ENCODE results near the gene ITGA5. TPM values are rescaled to one million over a fixed set of nuclear protein-coding genes. Genes with fewer than 3 reads are reported as not detected.

ITGA5 gene
- total and polyA plus RNA-seq, 9 of the 15 experiments (the other 6 are each of a cell fraction or from before 2014, with no cell fraction given): 9.1 to 82.1 (median 47.4) TPM

DNA sequence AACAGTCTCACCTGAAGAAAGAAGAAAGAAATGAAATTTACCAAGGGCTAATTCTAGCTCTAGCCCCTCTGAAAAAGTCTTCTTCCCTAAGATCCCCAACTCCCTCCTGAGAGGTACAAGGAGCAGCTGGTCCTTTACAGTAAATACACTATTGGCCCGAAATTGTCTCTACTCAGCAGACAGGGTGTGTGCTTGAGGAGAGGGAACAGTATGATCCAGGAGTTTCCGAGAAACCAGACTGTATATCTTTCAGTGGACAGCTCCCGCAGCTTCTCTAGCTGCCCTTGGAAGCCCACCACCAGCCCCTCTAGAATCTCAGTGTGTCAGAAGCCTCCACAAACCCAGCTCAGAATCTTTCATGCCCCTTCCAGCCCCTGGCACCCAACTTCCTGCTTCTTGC lies 62.8 kb downstream of the ITGA5 start:
- H4K20me1 ChIP-seq (replicated peaks; ENCODE audit: control insufficient read depth, insufficient read depth, low read length): no peaks in the 10 kb centered on the region
- ATAC-seq (no peak), FAIRE-seq (no peak), DNase-seq (ENCODE audit: extremely low read depth in 1 of 4, low spot score in 3 of 4) (peak in 2 of 4 experiments; percentile 20 to 46)
- H3K9me3 ChIP-seq (replicated peaks; ENCODE audit: control insufficient read depth, insufficient read depth, low read depth, low read length): no peaks in the 10 kb centered on the region
- H3K4me3 ChIP-seq: no peak overlapping the region
- H3K9me1 ChIP-seq (ENCODE audit: control insufficient read depth, insufficient read depth, low read length): no peaks in the 10 kb centered on the region
- peak overlapping the region; percentile 30 to 61; a peak in 2 of 4 replicates for H3K9ac ChIP-seq (ENCODE audit: insufficient read depth in 1 of 2, low read depth in 2 of 2, low read length in 2 of 2)
- H3K27ac ChIP-seq (ENCODE audit: extremely low read depth, low read depth, low read length): peak overlapping the region; percentile 60
- H3K27me3 ChIP-seq (ENCODE audit: control insufficient read depth in 2 of 2, insufficient read depth in 2 of 2, low read length in 2 of 2): no peaks in the 10 kb centered on the region
- intact Hi-C loops (cut with micrococcal nuclease) (no loop called here), in situ Hi-C loops (cut with MboI) (no loop called here)
- H3K4me1 ChIP-seq (replicated peaks in 1 of 2; ENCODE audit: control insufficient read depth in 2 of 2, insufficient read depth in 2 of 2, low read length in 2 of 2): peaks cover 58 to 69% of the 10 kb centered on the region in 2 experiments
- peaks cover 26% of the 10 kb centered on the region; the same call in 2 of the 3 replicates for H3K79me2 ChIP-seq (ENCODE audit: control insufficient read depth, insufficient read depth, low read length)
- H2AFZ ChIP-seq (ENCODE audit: low read depth, low read length): peak overlapping the region; percentile 25; the same call in 1 of the 2 replicates
- no TSS peak for BruUV-seq (replicated peaks)
- CTCF ChIA-PET (ENCODE audit: low intra/inter-chr PET ratio): no interaction called here
- peak overlapping the region; percentile 99; the same call in 1 of the 2 replicates for H3K4me2 ChIP-seq (ENCODE audit: insufficient read depth, low read length)
- H3K36me3 ChIP-seq (ENCODE audit: control insufficient read depth, insufficient read depth, low read length): peaks cover 13% of the 10 kb centered on the region; the same call in 2 of the 3 replicates
- POLR2A ChIA-PET: interaction anchor here (0.6 to 5.8 kb wide), 11 partner anchors 13 to 133 kb away, joined by 3 to 57 read pairs (median 4); partner anchors contain the start of genes HNRNPA1 and NFE2
- 3% methylated on average over 3 of the region's 3 CpGs for WGBS (ENCODE audit: insufficient coverage, low coverage, missing lambda C conversion rate)
- peak; percentile 64 for TF ChIP-seq MEIS2 (IDR thresholded peaks at IDR 0.05; ENCODE audit: partially characterized antibody)
- peak; percentile 39; the same call in 1 of the 2 replicates for TF ChIP-seq ZBTB7A (IDR thresholded peaks at IDR 0.05; ENCODE audit: borderline replicate concordance, control insufficient read depth, low read depth, low read length)
- TF ChIP-seq, protein P1, sequence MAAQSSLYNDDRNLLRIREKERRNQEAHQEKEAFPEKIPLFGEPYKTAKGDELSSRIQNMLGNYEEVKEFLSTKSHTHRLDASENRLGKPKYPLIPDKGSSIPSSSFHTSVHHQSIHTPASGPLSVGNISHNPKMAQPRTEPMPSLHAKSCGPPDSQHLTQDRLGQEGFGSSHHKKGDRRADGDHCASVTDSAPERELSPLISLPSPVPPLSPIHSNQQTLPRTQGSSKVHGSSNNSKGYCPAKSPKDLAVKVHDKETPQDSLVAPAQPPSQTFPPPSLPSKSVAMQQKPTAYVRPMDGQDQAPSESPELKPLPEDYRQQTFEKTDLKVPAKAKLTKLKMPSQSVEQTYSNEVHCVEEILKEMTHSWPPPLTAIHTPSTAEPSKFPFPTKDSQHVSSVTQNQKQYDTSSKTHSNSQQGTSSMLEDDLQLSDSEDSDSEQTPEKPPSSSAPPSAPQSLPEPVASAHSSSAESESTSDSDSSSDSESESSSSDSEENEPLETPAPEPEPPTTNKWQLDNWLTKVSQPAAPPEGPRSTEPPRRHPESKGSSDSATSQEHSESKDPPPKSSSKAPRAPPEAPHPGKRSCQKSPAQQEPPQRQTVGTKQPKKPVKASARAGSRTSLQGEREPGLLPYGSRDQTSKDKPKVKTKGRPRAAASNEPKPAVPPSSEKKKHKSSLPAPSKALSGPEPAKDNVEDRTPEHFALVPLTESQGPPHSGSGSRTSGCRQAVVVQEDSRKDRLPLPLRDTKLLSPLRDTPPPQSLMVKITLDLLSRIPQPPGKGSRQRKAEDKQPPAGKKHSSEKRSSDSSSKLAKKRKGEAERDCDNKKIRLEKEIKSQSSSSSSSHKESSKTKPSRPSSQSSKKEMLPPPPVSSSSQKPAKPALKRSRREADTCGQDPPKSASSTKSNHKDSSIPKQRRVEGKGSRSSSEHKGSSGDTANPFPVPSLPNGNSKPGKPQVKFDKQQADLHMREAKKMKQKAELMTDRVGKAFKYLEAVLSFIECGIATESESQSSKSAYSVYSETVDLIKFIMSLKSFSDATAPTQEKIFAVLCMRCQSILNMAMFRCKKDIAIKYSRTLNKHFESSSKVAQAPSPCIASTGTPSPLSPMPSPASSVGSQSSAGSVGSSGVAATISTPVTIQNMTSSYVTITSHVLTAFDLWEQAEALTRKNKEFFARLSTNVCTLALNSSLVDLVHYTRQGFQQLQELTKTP (IDR thresholded peaks at IDR 0.05; ENCODE audit: low read depth in 1 of 2, partially characterized antibody in 2 of 2): peak in 1 of 2 experiments; percentile 82
- TF ChIP-seq SAP30 (IDR thresholded peaks at IDR 0.05; ENCODE audit: borderline replicate concordance, insufficient read depth, low read depth, low read length, poor library complexity, severe bottlenecking): no peak
- TF ChIP-seq SMAD4 (CRISPR knock-in tag; conservative IDR thresholded peaks at IDR 0.05): 0 out of 2 replicates have a peak, but pooled peaks have one; percentile 22
- TF ChIP-seq, protein P2, sequence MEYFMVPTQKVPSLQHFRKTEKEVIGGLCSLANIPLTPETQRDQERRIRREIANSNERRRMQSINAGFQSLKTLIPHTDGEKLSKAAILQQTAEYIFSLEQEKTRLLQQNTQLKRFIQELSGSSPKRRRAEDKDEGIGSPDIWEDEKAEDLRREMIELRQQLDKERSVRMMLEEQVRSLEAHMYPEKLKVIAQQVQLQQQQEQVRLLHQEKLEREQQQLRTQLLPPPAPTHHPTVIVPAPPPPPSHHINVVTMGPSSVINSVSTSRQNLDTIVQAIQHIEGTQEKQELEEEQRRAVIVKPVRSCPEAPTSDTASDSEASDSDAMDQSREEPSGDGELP (CRISPR knock-in tag; IDR thresholded peaks at IDR 0.05; ENCODE audit: borderline replicate concordance): no peak
